Smooth muscle cell (in vitro differentiated cells): ENCODE data around the gene TADA2B. TPM values are rescaled to one million over a fixed set of nuclear protein-coding genes. Genes with fewer than 3 reads are reported as not detected.

Experiments
- DNase-seq: peaks from one replicate; lab custom pipeline; 2025; ENCODE audit not compliant: unreplicated experiment; lab: John Stamatoyannopoulos, UW
- H2AFZ ChIP-seq: fragments of 200-600 bp; sonication (generic); 2 replicates; pipeline ENCODE4 v1.6.0; 2016; ENCODE audit warnings: antibody characterized with exemption, low read depth, mild to moderate bottlenecking
- H3F3A ChIP-seq: fragments of 200-600 bp; sonication (generic); 2 replicates; pipeline ENCODE4 v1.6.0; 2017; ENCODE audit warnings: antibody characterized with exemption, low read depth
- H3K27ac ChIP-seq: fragments of 200-600 bp; sonication (generic); 2 replicates; pipeline ENCODE4 v1.5.1; 2016; ENCODE audit warnings: low read depth, mild to moderate bottlenecking
- H3K27me3 ChIP-seq: fragments of 200-600 bp; sonication (generic); 2 replicates; pipeline ENCODE4 v1.6.1; 2016; ENCODE audit warnings: low read depth, mild to moderate bottlenecking
- H3K36me3 ChIP-seq: fragments of 200-600 bp; sonication (generic); 2 replicates; pipeline ENCODE4 v1.5.1; 2016; ENCODE audit warnings: low read depth
- H3K4me1 ChIP-seq: fragments of 200-600 bp; sonication (generic); 2 replicates; pipeline ENCODE4 v1.5.1; 2016; ENCODE audit warnings: low read depth
- H3K4me2 ChIP-seq: fragments of 200-600 bp; sonication (generic); 2 replicates; pipeline ENCODE4 v1.6.0; 2016; ENCODE audit warnings: mild to moderate bottlenecking
- H3K4me3 ChIP-seq: fragments of 200-600 bp; sonication (generic); 2 replicates; pipeline ENCODE4 v1.5.1; 2016; ENCODE audit warnings: mild to moderate bottlenecking
- H3K79me2 ChIP-seq: fragments of 200-600 bp; sonication (generic); 2 replicates; pipeline ENCODE4 v1.6.0; 2016; ENCODE audit warnings: low read depth, mild to moderate bottlenecking
- H3K9ac ChIP-seq: fragments of 200-600 bp; sonication (generic); 2 replicates; pipeline ENCODE4 v1.6.0; 2016; ENCODE audit warnings: low read depth
- H3K9me3 ChIP-seq: fragments of 200-600 bp; sonication (generic); replicated peaks from 2 replicates; pipeline ENCODE4 v1.5.1; 2016; ENCODE audit warnings: low read depth
- H4K20me1 ChIP-seq: fragments of 200-600 bp; sonication (generic); 2 replicates; pipeline ENCODE4 v1.6.0; 2016; ENCODE audit warnings: low read depth
- CTCF ChIP-seq: fragments of 200-600 bp; sonication (generic); IDR thresholded peaks from 2 replicates; pipeline ENCODE4 v1.5.1; 2017; ENCODE audit warnings: borderline replicate concordance, mild to moderate bottlenecking, antibody characterized with exemption; ENCODE audit not compliant: insufficient read depth, poor library complexity, severe bottlenecking
- WGBS: methylation state at CpG from one replicate; pipeline ENCODE4 v1.1.7; 2016; ENCODE audit warnings: low lambda C conversion rate; 5-methylcytosine and 5-hydroxymethylcytosine counted together
- polyA plus RNA-seq: library from polyadenylated mRNA; unstranded; fragments of >200 nt; fragmentation: Nextera tagmentation; extraction: Ambion mirVana; gene quantifications from 2 replicates; pipeline ENCODE4 v1.2.1, GENCODE V29; 2016
- total RNA-seq: library from RNA; depleted of rRNA; stranded (reverse); fragments of >200 nt; gene quantifications from 2 replicates; pipeline ENCODE4 v1.2.3, GENCODE V29; 2014

The TADA2B gene
- total and polyA plus RNA-seq, 2 experiments from 2014 or later = 6.3 to 9.1 TPM

GRCh38 chr4:7023486-7023885, 19.7 kb upstream of the TADA2B start:
- Histone ChIP-seq H3K4me3 (no peak overlapping the region), H3K4me1 (peaks cover 4% of the 10 kb centered on the region), H3K9me3 (no peaks in the 10 kb centered on the region), H4K20me1 (no peaks in the 10 kb centered on the region), H2AFZ (no peak overlapping the region), H3K36me3 (no peaks in the 10 kb centered on the region), H3K27me3 (no peaks in the 10 kb centered on the region), H3F3A (no peaks in the 10 kb centered on the region), H3K4me2 (no peak overlapping the region), H3K27ac (peak overlapping the region; percentile 85), H3K79me2 (no peaks in the 10 kb centered on the region), H3K9ac (no peak overlapping the region)
- no peak for DNase-seq
- 94% methylated on average over 16 of the region's 16 CpGs for WGBS
- no peak for TF ChIP-seq CTCF

GRCh38 chr4:7023901-7024300, 19.3 kb upstream of the TADA2B start:
- H3K9me3 ChIP-seq = no peaks in the 10 kb centered on the region
- no peaks in the 10 kb centered on the region for H3F3A ChIP-seq
- no peak for TF ChIP-seq CTCF
- H3K27ac ChIP-seq = no peak overlapping the region
- H3K4me1 ChIP-seq = peaks cover 4% of the 10 kb centered on the region
- no peaks in the 10 kb centered on the region for H3K36me3 ChIP-seq
- H3K9ac ChIP-seq = no peak overlapping the region
- no peak for DNase-seq
- no peaks in the 10 kb centered on the region for H4K20me1 ChIP-seq
- H3K4me3 ChIP-seq = no peak overlapping the region
- H3K4me2 ChIP-seq = no peak overlapping the region
- H3K27me3 ChIP-seq = no peaks in the 10 kb centered on the region
- H2AFZ ChIP-seq = no peak overlapping the region
- H3K79me2 ChIP-seq = no peaks in the 10 kb centered on the region
- WGBS = 97% methylated on average over 12 of the region's 12 CpGs

DNA sequence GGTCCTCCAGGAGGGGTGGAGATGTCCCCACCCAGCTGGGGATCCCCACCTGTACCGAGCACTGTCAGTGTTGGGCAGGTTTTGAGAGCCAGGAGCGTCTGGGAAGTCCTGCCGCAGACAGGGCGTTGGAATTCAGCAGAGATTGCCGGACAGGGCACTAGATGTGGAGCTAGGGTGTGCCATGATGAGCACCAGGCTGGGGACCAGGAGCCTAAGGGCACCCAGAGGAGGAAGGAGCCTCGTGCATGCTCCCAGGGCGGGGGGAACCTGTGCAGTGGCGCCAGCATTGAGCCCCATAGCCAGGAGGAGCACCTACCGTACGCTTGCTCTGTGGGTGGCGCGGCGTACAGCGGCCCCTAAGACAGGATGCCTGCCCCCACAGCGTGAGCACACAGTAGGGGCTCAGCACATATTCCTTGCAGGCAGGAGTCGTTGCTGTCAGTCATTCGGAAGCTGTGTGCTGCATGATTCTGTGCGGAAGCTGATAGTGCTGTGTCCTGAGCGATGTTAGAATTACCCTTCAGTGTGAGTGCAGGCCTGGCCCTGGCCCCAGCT, 18.8 kb upstream of the TADA2B start:
- no peaks in the 10 kb centered on the region for H4K20me1 ChIP-seq

More for the DNA sequence above, 18.8 kb upstream of the TADA2B start:
- Histone ChIP-seq H3K4me1 (peaks cover 4% of the 10 kb centered on the region), H3K36me3 (no peaks in the 10 kb centered on the region), H3K4me2 (no peak overlapping the region), H3F3A (no peaks in the 10 kb centered on the region), H2AFZ (no peak overlapping the region), H3K79me2 (no peaks in the 10 kb centered on the region), H3K27me3 (no peaks in the 10 kb centered on the region), H3K9ac (no peak overlapping the region), H3K27ac (no peak overlapping the region), H3K4me3 (no peak overlapping the region), H3K9me3 (no peaks in the 10 kb centered on the region)
- TF ChIP-seq CTCF = no peak
- DNase-seq = no peak
- WGBS = 93% methylated on average over 19 of the region's 19 CpGs
